Neural crest cell (in vitro differentiated cells): ENCODE measurements around the gene CBX3. TPM values are rescaled to one million over a fixed set of nuclear protein-coding genes. Genes with fewer than 3 reads are reported as not detected.

Source experiments
- DNase-seq: peaks from one replicate; pipeline ENCODE4 v3.0.0; 2021; ENCODE audit warnings: low read depth, mixed read lengths, low spot score
- H3K27ac Mint-ChIP-seq: one replicate; pipeline ENCODE4 v1.8.0; 2021; ENCODE audit warnings: mild to moderate bottlenecking, mixed read lengths; ENCODE audit not compliant: unreplicated experiment
- H3K27me3 Mint-ChIP-seq: 2 replicates; pipeline ENCODE4 v1.8.0; 2021; ENCODE audit warnings: low read depth, mild to moderate bottlenecking, mixed read lengths
- H3K36me3 Mint-ChIP-seq: 2 replicates; pipeline ENCODE4 v1.8.0; 2021; ENCODE audit warnings: low read depth, mild to moderate bottlenecking, mixed read lengths
- H3K4me1 Mint-ChIP-seq: 2 replicates; pipeline ENCODE4 v1.8.0; 2021; ENCODE audit warnings: mixed read lengths
- H3K4me3 Mint-ChIP-seq: one replicate; pipeline ENCODE4 v1.8.0; 2021; ENCODE audit warnings: mild to moderate bottlenecking, mixed read lengths
- H3K9me3 Mint-ChIP-seq: 2 replicates; pipeline ENCODE4 v1.8.0; 2021; ENCODE audit warnings: mixed read lengths
- CTCF ChIP-seq: fragments of 200-600 bp; sonication (generic); conservative IDR thresholded peaks from 2 replicates; pipeline ENCODE4 v1.5.0; 2021; ENCODE audit warnings: antibody characterized with exemption, mild to moderate bottlenecking
- total RNA-seq: library from RNA; stranded (reverse); gene quantifications from 2 replicates; pipeline ENCODE4 v1.2.1, GENCODE V29; 2021

Gene CBX3
- total RNA-seq, 1 donor from 2014 or later = 293 TPM

DNA sequence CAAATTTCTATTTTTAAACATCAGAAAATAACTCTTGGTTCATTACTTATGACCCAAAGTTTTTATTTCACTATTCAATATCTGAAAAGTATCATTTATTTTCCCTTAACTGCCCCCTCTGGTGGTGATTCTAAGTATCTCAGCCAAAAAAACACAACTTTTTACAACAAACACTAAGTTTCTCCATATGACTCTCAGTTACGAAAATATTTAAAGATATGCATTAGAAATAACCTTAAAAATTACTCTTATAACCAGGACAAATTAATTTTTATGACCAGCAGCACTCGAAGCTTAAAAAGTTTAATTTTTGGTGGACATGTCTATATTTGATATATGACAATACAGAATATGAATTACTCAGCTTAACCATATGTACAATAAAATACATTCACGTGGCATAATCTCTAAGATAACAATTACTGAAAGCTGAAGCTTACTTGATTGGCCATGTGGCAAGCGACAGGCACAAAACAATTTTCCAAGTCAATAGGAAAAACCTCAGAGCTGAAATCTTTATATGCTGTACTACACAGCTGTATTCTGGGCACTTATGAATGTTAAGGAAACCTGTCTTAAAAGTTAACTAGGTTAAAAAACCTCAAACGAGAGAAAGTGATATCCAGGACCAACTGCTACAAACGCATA is 3.3 kb upstream of the CBX3 start:
- H3K4me1 Mint-ChIP-seq = peaks cover 60% of the 10 kb centered on the region
- DNase-seq = no peak
- H3K9me3 Mint-ChIP-seq = peaks cover 6% of the 10 kb centered on the region
- peaks cover 67% of the 10 kb centered on the region for H3K36me3 Mint-ChIP-seq
- peaks cover 61% of the 10 kb centered on the region for H3K27me3 Mint-ChIP-seq
- peak overlapping the region; percentile 99 for H3K27ac Mint-ChIP-seq
- peak; percentile 94 for TF ChIP-seq CTCF
- H3K4me3 Mint-ChIP-seq = peak overlapping the region; percentile 100

DNA sequence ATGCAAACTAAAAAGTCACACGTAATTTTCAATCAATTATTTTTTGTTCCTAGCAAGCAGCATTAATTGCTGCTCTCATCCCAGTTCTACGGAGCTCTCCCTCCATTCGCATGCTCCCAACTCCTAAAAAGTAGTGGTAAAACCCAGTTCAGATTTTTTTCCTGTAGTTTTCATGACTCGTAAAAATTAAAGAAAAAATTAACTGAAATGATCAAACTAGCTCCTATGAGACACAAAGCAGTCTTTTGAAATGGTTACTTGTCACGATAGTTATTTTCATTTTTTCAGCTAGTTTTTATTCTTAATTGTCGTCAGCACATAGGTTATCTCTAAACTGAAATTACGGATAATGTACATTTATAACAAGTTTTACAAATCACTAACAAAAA is 2.8 kb upstream of the CBX3 start:
- DNase-seq = no peak
- H3K27ac Mint-ChIP-seq = peak overlapping the region; percentile 99
- peaks cover 64% of the 10 kb centered on the region for H3K36me3 Mint-ChIP-seq
- H3K4me3 Mint-ChIP-seq = peak overlapping the region; percentile 100
- peaks cover 56% of the 10 kb centered on the region for H3K27me3 Mint-ChIP-seq
- TF ChIP-seq CTCF = no peak
- H3K9me3 Mint-ChIP-seq = peaks cover 6% of the 10 kb centered on the region
- peaks cover 60% of the 10 kb centered on the region for H3K4me1 Mint-ChIP-seq

DNA sequence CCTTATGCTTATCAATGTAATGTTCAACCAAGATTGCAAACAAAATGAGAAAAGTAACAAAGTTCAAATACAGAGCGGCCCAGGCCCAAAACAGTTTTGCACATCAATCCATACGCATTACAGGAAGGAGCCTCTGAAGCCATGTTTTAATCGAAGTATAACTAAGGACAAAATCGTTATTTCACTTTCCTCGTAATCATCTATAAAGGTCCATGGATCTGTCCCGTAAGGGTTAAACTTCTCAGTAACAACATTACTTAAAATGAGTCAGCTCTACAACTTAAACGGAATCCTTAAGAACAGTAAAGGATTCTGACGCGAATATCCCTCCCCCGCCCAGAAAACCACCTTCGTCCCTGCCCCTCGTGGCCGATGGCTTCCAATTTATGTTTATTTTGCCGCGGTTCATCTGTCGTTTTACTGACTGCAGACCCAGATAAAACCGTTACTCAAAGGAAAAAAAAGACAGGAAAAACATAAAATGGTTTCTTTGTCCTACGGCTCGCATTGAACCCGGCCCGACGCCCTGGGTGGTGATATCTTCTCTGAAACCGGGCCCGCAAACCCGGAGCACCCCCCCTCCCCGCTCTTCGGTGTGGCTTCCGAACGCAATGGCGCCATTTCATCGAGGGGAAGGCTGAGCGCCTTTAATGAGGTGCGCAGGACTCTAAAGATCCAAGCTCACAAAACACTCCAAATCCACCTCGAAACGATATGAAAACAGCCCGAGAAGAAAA is 2.1 kb upstream of the CBX3 start:
- Mint-ChIP-seq H3K36me3 (peaks cover 60% of the 10 kb centered on the region), H3K27me3 (peaks cover 51% of the 10 kb centered on the region), H3K9me3 (peaks cover 6% of the 10 kb centered on the region), H3K4me1 (peaks cover 60% of the 10 kb centered on the region), H3K27ac (peak overlapping the region; percentile 99), H3K4me3 (peak overlapping the region; percentile 100)
- DNase-seq = no peak
- TF ChIP-seq CTCF = no peak

DNA sequence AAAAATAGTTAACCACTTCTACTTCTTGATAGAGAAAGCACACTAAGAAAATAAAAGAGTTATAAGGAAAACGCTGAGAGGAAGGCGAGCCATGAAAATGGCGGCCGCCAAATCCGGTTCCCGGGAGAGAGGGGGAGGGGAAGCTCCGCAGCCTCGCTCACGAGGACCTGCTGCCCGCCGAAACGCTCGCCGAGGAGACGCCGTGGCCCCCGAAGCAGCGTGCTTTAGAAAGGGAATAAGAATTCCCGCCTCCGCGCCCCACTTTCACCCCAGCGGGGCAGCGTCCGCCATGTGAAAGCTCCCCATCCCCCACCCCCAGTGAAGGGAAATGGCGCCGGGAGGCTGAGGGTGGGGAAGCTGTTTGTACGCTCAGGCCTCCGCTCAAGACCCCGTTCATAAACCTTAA is 1.5 kb upstream of the CBX3 start:
- peaks cover 6% of the 10 kb centered on the region for H3K9me3 Mint-ChIP-seq

More for the DNA sequence above, 1.5 kb upstream of the CBX3 start:
- Mint-ChIP-seq H3K27ac (peak overlapping the region; percentile 99), H3K4me3 (peak overlapping the region; percentile 100), H3K27me3 (peaks cover 49% of the 10 kb centered on the region), H3K36me3 (peaks cover 58% of the 10 kb centered on the region), H3K4me1 (peaks cover 62% of the 10 kb centered on the region)
- no peak for TF ChIP-seq CTCF
- peak; percentile 59 for DNase-seq
